Erythroblast (primary cell): ENCODE measurements around the gene SIGLEC5.

Experiments
- GATA1 ChIP-seq: IDR thresholded peaks from 2 replicates; pipeline ENCODE4 v1.6.1; 2011; ENCODE audit warnings: low read depth, mild to moderate bottlenecking, control low read depth, low read length, moderate library complexity
- POLR2A ChIP-seq: IDR thresholded peaks from 2 replicates; pipeline ENCODE4 v1.6.1; 2011; ENCODE audit warnings: mild to moderate bottlenecking, low read length

DNA sequence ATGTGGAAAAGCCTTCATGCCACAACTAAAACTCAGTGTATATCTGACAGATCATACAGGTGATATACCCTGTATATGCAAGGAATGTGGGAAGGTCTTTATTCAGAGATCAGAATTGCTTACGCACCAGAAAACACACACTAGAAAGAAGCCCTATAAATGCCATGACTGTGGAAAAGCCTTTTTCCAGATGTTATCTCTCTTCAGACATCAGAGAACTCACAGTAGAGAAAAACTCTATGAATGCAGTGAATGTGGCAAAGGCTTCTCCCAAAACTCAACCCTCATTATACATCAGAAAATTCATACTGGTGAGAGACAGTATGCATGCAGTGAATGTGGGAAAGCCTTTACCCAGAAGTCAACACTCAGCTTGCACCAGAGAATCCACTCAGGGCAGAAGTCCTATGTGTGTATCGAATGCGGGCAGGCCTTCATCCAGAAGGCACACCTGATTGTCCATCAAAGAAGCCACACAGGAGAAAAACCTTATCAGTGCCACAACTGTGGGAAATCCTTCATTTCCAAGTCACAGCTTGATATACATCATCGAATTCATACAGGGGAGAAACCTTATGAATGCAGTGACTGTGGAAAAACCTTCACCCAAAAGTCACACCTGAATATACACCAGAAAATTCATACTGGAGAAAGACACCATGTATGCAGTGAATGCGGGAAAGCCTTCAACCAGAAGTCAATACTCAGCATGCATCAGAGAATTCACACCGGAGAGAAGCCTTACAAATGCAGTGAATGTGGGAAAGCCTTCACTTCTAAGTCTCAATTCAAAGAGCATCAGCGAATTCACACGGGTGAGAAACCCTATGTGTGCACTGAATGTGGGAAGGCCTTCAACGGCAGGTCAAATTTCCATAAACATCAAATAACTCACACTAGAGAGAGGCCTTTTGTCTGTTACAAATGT, 42.7 kb downstream of the SIGLEC5 start:
- no peak for TF ChIP-seq POLR2A
- TF ChIP-seq GATA1 = no peak
